PC-3 (cell line): Measurements from ENCODE around the gene LTB4R2.

Source experiments
- EZH2 ChIP-seq: fragments of 300-600 bp; sonication (generic); IDR thresholded peaks from one replicate; pipeline ENCODE4 v1.6.1; 2017; ENCODE audit warnings: antibody characterized with exemption, mild to moderate bottlenecking, low read length; ENCODE audit not compliant: unreplicated experiment
- TF ChIP-seq, protein P1 (sequence below): fragments of 300-600 bp; sonication (generic); conservative IDR thresholded peaks from 2 replicates; pipeline ENCODE4 v1.5.1; 2017; ENCODE audit warnings: antibody characterized with exemption, low read depth, mild to moderate bottlenecking, low read length

- TF ChIP-seq, protein P1, sequence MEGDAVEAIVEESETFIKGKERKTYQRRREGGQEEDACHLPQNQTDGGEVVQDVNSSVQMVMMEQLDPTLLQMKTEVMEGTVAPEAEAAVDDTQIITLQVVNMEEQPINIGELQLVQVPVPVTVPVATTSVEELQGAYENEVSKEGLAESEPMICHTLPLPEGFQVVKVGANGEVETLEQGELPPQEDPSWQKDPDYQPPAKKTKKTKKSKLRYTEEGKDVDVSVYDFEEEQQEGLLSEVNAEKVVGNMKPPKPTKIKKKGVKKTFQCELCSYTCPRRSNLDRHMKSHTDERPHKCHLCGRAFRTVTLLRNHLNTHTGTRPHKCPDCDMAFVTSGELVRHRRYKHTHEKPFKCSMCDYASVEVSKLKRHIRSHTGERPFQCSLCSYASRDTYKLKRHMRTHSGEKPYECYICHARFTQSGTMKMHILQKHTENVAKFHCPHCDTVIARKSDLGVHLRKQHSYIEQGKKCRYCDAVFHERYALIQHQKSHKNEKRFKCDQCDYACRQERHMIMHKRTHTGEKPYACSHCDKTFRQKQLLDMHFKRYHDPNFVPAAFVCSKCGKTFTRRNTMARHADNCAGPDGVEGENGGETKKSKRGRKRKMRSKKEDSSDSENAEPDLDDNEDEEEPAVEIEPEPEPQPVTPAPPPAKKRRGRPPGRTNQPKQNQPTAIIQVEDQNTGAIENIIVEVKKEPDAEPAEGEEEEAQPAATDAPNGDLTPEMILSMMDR: no peak
- TF ChIP-seq EZH2: no peak
Measured at GRCh38 chr14:24339284-24340151, 29.6 kb downstream of the LTB4R2 start, which contains the start of gene RIPK3.
